Measurements from ENCODE around the gene OLA1.

- TF ChIP-seq CTCF (IDR thresholded peaks at IDR 0.05; ENCODE audit: poor library complexity, severe bottlenecking) (no peak), POLR2AphosphoS5 (IDR thresholded peaks at IDR 0.05) (no peak), TAF1 (IDR thresholded peaks at IDR 0.05; ENCODE audit: low read depth) (no peak), EZH2 (IDR thresholded peaks at IDR 0.05; ENCODE audit: borderline replicate concordance, insufficient read depth, low read length, poor library complexity, severe bottlenecking) (no peak), MXI1 (conservative IDR thresholded peaks at IDR 0.05; ENCODE audit: poor library complexity, severe bottlenecking) (no peak)
Observed at GRCh38 chr2:174049895-174050294, 198.4 kb downstream of the OLA1 start.
